Psoas muscle (tissue), 8 donors: ENCODE measurements around the gene PRR20G. TPM values are rescaled to one million over a fixed set of nuclear protein-coding genes. Genes with fewer than 3 reads are reported as not detected.
"Not testable (repeated sequence)": the region's sequence is repeated elsewhere in the genome, so short reads cannot be mapped to it uniquely, and the experiment has no call there.

ENCODE experiments used
- ATAC-seq, 4 donors: fragments of 200-7000 bp; cut with Tn5 transposase; one replicate each; pipeline ENCODE4 v1.9.1; 2020; ENCODE audit warnings: moderate library complexity in 3 of 4, mild to moderate bottlenecking in 2 of 4
- DNase-seq, 2 donors: peaks; one replicate each; pipeline ENCODE4 v3.0.0-alpha.2; 2020
- H3K27ac ChIP-seq: fragments of 200-600 bp; one replicate; pipeline ENCODE4 v1.8.0; 2022
- H3K27me3 ChIP-seq, 3 donors: fragments of 200-600 bp in 1 of 3; one replicate each; pipeline versions ENCODE4 v1.6.1 to v1.8.0; 2013 to 2022; ENCODE audit warnings: low read length in 2 of 3, mild to moderate bottlenecking in 2 of 3, moderate library complexity in 1 of 3; ENCODE audit not compliant: insufficient read depth in 3 of 3
- H3K36me3 ChIP-seq, 2 donors: fragments of 200-600 bp in 1 of 2; one replicate each; pipeline versions ENCODE4 v1.6.1 to v1.8.0; 2013 to 2022; ENCODE audit warnings: low read depth in 1 of 2, mild to moderate bottlenecking in 1 of 2, moderate library complexity in 1 of 2; ENCODE audit not compliant: insufficient read depth in 1 of 2
- H3K4me1 ChIP-seq: fragments of 200-600 bp; one replicate; pipeline ENCODE4 v1.8.0; 2022
- H3K4me3 ChIP-seq: fragments of 200-600 bp; one replicate; pipeline ENCODE4 v1.8.0; 2022; ENCODE audit warnings: mild to moderate bottlenecking
- H3K9me3 ChIP-seq: fragments of 200-600 bp; one replicate; pipeline ENCODE4 v1.8.0; 2022
- WGBS, 3 donors: extraction: QIAGEN DNeasy Blood & Tissue Kit; methylation state at CpG; one replicate each; pipeline versions ENCODE4 v1.1.6 to v1.1.7; 2013; 5-methylcytosine and 5-hydroxymethylcytosine counted together
- intact Hi-C, 2 donors: fragments of 100-400 bp; cut with DNase I; formaldehyde crosslinking; loops; one replicate each; pipeline versions ENCODE4 v1.11.0 to v1.14.2; 2022
- polyA plus RNA-seq, 3 donors: library from polyadenylated mRNA; stranded (reverse); fragments of 200-250 nt; gene quantifications; one replicate each; pipeline ENCODE4 v1.2.3, GENCODE V29; 2013
- total RNA-seq, 4 donors: library from RNA; stranded (reverse); fragmentation: NEBNext Ultra II Directional in 2 of 4; extraction: Animal tissue kit (Norgen Biotek cat#: 25700) in 2 of 4; gene quantifications; one replicate each; pipeline versions ENCODE4 v1.2.1 to v1.2.4, GENCODE V29; 2021 to 2023
- TF ChIP-seq, protein P1 (sequence below): fragments of 200-600 bp; IDR thresholded peaks from one replicate; pipeline ENCODE4 v1.8.0; 2022; ENCODE audit warnings: antibody characterized with exemption
- donor health status: healthy with polysubstance abuse.
- donor health status: DM: no; HTN: no; CAD: no; lungs with moderate emphysema.
- donor health status: Bipolar disorder and iron deficiency.
- donor health status: healthy.
- donor health status: DM: yes; HTN: yes; CAD: no.
- donor health status: DM: no; HTN: no; CAD: no.
- donor health status: DM: no; HTN: no; CAD: no.
- donor health status: DM: yes; HTN: yes; CAD: no.

Gene PRR20G
- total and polyA plus RNA-seq, 7 donors = not detected

DNA sequence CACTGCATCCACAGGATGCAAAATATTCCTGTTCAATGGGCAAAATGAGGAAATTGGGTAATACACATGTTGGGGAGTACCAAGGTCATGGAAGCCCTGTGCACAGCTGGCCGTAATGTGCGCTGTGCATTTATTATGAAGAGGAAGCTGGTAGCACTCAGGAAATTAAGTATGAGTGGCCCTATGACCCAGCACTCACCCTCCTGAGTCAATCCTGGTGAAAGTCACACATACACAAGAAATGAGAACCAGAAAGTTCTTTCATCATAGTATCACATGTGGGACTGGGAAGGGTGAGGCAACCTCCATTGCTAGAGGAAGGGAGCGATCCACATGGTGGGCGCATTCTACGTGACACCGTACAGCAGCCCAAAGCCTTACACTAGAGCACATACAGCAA lies 11.4 kb upstream of the PRR20G start:
- no peaks in the 10 kb centered on the region for H3K36me3 ChIP-seq
- no peaks in the 10 kb centered on the region for H3K4me1 ChIP-seq
- DNase-seq (peak in 1 of 2 donors; percentile 10), ATAC-seq (peak in 3 of 4 donors; percentile 8 to 41 (median 22))
- no peaks in the 10 kb centered on the region for H3K27me3 ChIP-seq
- TF ChIP-seq, protein P1, sequence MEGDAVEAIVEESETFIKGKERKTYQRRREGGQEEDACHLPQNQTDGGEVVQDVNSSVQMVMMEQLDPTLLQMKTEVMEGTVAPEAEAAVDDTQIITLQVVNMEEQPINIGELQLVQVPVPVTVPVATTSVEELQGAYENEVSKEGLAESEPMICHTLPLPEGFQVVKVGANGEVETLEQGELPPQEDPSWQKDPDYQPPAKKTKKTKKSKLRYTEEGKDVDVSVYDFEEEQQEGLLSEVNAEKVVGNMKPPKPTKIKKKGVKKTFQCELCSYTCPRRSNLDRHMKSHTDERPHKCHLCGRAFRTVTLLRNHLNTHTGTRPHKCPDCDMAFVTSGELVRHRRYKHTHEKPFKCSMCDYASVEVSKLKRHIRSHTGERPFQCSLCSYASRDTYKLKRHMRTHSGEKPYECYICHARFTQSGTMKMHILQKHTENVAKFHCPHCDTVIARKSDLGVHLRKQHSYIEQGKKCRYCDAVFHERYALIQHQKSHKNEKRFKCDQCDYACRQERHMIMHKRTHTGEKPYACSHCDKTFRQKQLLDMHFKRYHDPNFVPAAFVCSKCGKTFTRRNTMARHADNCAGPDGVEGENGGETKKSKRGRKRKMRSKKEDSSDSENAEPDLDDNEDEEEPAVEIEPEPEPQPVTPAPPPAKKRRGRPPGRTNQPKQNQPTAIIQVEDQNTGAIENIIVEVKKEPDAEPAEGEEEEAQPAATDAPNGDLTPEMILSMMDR = no peak
- 78 to 84% (median 84%) methylated on average over 6 of the region's 6 CpGs for WGBS, 3 donors
- intact Hi-C loops = loop anchor here in 1 of 2 donors (10.0 kb wide), 1 partner anchor 986 kb away; no protein-coding TSS in a partner anchor
- H3K27ac ChIP-seq = no peak overlapping the region
- H3K4me3 ChIP-seq = no peak overlapping the region
- H3K9me3 ChIP-seq = no peaks in the 10 kb centered on the region

DNA sequence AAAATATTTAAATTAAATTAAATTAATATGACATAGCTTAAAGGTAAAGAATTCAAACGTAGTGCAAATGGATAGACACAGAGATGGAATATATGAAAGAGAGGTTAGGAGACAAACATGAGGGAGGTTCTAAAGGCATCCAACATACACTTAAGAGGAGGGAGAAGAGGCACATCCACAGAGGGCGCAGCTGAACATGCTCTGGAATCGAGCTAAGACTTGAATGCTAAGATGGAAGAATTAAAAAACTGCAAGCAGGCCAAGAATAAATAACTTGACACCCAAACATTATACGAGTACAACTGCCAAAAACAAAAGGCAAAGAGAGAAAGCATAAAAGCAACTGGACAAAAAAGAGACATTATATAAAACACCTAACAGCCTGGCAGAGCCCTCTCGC lies 9.1 kb upstream of the PRR20G start:
- DNase-seq = no peak
- intact Hi-C loops = loop anchor here in 1 of 2 donors (10.0 kb wide), 1 partner anchor 988 kb away; no protein-coding TSS in a partner anchor

DNA sequence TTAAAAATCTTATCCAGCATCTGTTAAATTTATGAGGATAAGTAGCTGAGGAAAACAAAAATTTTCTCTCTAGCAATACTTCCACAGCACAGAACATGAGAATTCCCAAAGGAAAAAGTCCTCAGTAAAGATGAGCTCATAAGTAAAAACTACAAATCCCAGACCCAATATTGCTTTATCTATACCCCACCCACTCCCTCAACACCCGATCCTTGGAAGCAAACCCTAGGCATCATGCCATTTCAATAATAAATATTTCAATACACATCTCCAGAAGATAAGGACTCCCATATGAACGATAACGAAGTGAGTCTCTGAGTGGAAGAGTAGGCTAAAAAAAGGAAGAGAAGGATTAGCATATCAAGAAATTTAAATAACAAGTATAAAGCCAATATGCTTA lies 8.3 kb upstream of the PRR20G start:
- Histone ChIP-seq H3K36me3 (no peaks in the 10 kb centered on the region), H3K4me1 (no peaks in the 10 kb centered on the region), H3K9me3 (no peaks in the 10 kb centered on the region), H3K4me3 (no peak overlapping the region), H3K27ac (no peak overlapping the region), H3K27me3 (peaks cover 0 to 6% (median 0%) of the 10 kb centered on the region in 3 donors)
- intact Hi-C loops = loop anchor here in 1 of 2 donors (10.0 kb wide), 1 partner anchor 989 kb away; no protein-coding TSS in a partner anchor
- ATAC-seq = no peak
- TF ChIP-seq, protein P1 = no peak
- no peak for DNase-seq
- 70 to 71% (median 70%) methylated on average over 3 of the region's 3 CpGs for WGBS, 3 donors

More for the DNA sequence above, 9.1 kb upstream of the PRR20G start:
- TF ChIP-seq, protein P1 = no peak
- no peaks in the 10 kb centered on the region for H3K36me3 ChIP-seq
- H3K4me3 ChIP-seq = no peak overlapping the region
- H3K9me3 ChIP-seq = no peaks in the 10 kb centered on the region
- ATAC-seq = no peak
- H3K27me3 ChIP-seq = peaks cover 0 to 6% (median 0%) of the 10 kb centered on the region in 3 donors
- WGBS, 3 donors = 65 to 70% (median 68%) methylated on average over 5 of the region's 5 CpGs
- no peak overlapping the region for H3K27ac ChIP-seq
- no peaks in the 10 kb centered on the region for H3K4me1 ChIP-seq

DNA sequence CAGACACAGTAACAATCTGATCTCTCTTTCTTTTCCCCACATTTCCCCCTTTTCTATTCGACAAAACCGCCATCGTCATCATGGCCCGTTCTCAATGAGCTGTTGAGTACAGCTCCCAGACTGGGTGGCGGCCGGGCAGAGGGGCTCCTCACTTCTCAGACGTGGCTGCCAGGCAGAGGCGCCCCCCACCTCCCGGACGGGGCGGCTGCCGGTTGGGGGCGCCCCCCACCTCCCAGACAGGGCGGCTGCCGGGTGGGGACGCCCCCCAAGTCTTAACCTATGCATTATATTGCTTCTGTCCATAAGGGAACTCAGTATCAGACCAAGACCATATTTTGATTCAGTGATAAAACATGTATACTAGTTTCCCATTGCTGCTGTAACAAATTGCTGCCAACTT lies 5.8 kb upstream of the PRR20G start:
- WGBS, 3 donors = 79 to 88% (median 87%) methylated on average over 16 of the region's 16 CpGs
- H3K9me3 ChIP-seq, H3K4me3 ChIP-seq, H3K27ac ChIP-seq, H3K4me1 ChIP-seq, ATAC-seq, H3K27me3 ChIP-seq, DNase-seq, H3K36me3 ChIP-seq: not testable (repeated sequence)
- intact Hi-C loops = loop anchor here in 1 of 2 donors (10.0 kb wide), 1 partner anchor 991 kb away; no protein-coding TSS in a partner anchor

DNA sequence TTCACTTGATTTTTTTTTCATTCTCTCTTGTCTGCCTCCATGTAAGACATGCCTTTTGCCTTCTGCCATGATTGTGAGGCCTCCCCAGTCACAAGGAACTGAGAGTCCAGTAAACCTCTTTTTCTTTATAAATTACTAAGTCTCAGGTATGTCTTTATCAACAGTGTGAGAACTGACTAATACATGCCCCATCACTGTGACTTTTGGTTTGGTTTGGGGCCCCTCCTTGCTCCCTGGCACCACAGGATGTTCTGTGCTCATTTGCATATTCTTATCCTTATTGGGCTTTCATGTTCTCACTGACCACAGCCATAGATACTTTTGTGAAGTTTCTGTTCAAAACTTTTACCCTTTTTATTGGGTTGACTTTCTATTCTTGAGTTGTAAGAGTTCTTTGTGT lies 3.8 kb upstream of the PRR20G start:
- no peak overlapping the region for H3K4me3 ChIP-seq
- ATAC-seq (no peak), DNase-seq (no peak)
- H3K9me3 ChIP-seq = no peaks in the 10 kb centered on the region
- no peaks in the 10 kb centered on the region for H3K4me1 ChIP-seq
- intact Hi-C loops = loop anchor here in 1 of 2 donors (10.0 kb wide), 1 partner anchor 993 kb away; no protein-coding TSS in a partner anchor
- H3K27ac ChIP-seq = no peak overlapping the region
- TF ChIP-seq, protein P1 = no peak
- H3K36me3 ChIP-seq = no peaks in the 10 kb centered on the region
- peaks cover 0 to 6% (median 0%) of the 10 kb centered on the region in 3 donors for H3K27me3 ChIP-seq
